Suprapubic skin (tissue), 4 donors: ENCODE data around the gene OR6Q1.

Experiments
- EP300 ChIP-seq: sonication (generic); formaldehyde crosslinking; IDR thresholded peaks from one replicate; pipeline ENCODE4 v1.6.1; 2017; ENCODE audit warnings: antibody characterized with exemption
- POLR2A ChIP-seq, 2 donors: fragments of 450-650 bp; IDR thresholded peaks; one replicate each; pipeline ENCODE4 v1.6.1; 2017; ENCODE audit warnings: antibody characterized with exemption in 2 of 2, mild to moderate bottlenecking in 2 of 2, moderate library complexity in 2 of 2
- POLR2AphosphoS5 ChIP-seq, 3 donors: sonication (generic); formaldehyde crosslinking; IDR thresholded peaks; one replicate each; pipeline ENCODE4 v1.6.1; 2017; ENCODE audit warnings: antibody characterized with exemption in 3 of 3
- TF ChIP-seq, protein P1 (sequence below), 2 donors: fragments of 200-600 bp in 1 of 2; fragments of 450-650 bp in 1 of 2; sonication (generic) in 1 of 2; IDR thresholded peaks; one replicate each; pipeline ENCODE4 v1.5.1; 2016 to 2019; ENCODE audit warnings: antibody characterized with exemption in 2 of 2, mild to moderate bottlenecking in 1 of 2, moderate library complexity in 1 of 2

- TF ChIP-seq POLR2A (IDR thresholded peaks at IDR 0.05): no peak
- TF ChIP-seq EP300: no peak
- TF ChIP-seq, protein P1, sequence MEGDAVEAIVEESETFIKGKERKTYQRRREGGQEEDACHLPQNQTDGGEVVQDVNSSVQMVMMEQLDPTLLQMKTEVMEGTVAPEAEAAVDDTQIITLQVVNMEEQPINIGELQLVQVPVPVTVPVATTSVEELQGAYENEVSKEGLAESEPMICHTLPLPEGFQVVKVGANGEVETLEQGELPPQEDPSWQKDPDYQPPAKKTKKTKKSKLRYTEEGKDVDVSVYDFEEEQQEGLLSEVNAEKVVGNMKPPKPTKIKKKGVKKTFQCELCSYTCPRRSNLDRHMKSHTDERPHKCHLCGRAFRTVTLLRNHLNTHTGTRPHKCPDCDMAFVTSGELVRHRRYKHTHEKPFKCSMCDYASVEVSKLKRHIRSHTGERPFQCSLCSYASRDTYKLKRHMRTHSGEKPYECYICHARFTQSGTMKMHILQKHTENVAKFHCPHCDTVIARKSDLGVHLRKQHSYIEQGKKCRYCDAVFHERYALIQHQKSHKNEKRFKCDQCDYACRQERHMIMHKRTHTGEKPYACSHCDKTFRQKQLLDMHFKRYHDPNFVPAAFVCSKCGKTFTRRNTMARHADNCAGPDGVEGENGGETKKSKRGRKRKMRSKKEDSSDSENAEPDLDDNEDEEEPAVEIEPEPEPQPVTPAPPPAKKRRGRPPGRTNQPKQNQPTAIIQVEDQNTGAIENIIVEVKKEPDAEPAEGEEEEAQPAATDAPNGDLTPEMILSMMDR (IDR thresholded peaks at IDR 0.05): no peak
- no peak for TF ChIP-seq POLR2AphosphoS5 (IDR thresholded peaks at IDR 0.05)
These were observed 26.1 kb upstream of the OR6Q1 start for GRCh38 chr11:58004664-58005063.
